Transverse colon (tissue), 4 donors: ENCODE measurements around the gene CMBL. TPM values are rescaled to one million over a fixed set of nuclear protein-coding genes. Genes with fewer than 3 reads are reported as not detected.

Experiments used
- DNase-seq: peaks from one replicate; pipeline ENCODE4 v3.0.0-alpha.2; 2019
- H3K27ac ChIP-seq, 4 donors: fragments of 200-600 bp; sonication (generic); 2 replicates each; pipeline ENCODE4 v1.5.1; 2016 to 2018; ENCODE audit warnings: inconsistent platforms in 4 of 4
- H3K27me3 ChIP-seq: fragments of 200-600 bp; sonication (generic); 2 replicates; pipeline ENCODE4 v1.5.1; 2017; ENCODE audit warnings: inconsistent platforms
- H3K36me3 ChIP-seq, 4 donors: fragments of 200-600 bp; sonication (generic); 2 replicates each; pipeline ENCODE4 v1.5.1; 2017 to 2019; ENCODE audit warnings: inconsistent platforms in 4 of 4
- H3K4me1 ChIP-seq, 4 donors: fragments of 200-600 bp; sonication (generic); 2 replicates each; pipeline ENCODE4 v1.5.1; 2017 to 2020; ENCODE audit warnings: inconsistent platforms in 4 of 4
- H3K4me3 ChIP-seq, 4 donors: fragments of 200-600 bp; sonication (generic); 1 replicate in 1 of 4; 2 replicates in 3 of 4; pipeline versions ENCODE4 v1.5.1 to v1.6.1; 2017 to 2019; ENCODE audit warnings: inconsistent platforms in 4 of 4
- H3K9me3 ChIP-seq, 2 donors: fragments of 200-600 bp; sonication (generic); 2 replicates each; pipeline ENCODE4 v1.5.1; 2017 to 2019; ENCODE audit warnings: inconsistent platforms in 2 of 2
- EP300 ChIP-seq: sonication (generic); formaldehyde crosslinking; IDR thresholded peaks from one replicate; pipeline ENCODE4 v1.6.1; 2017; ENCODE audit warnings: antibody characterized with exemption, low read depth
- POLR2A ChIP-seq: fragments of 450-650 bp; IDR thresholded peaks from one replicate; pipeline ENCODE4 v1.6.1; 2016; ENCODE audit warnings: antibody characterized with exemption, mild to moderate bottlenecking, moderate library complexity
- POLR2AphosphoS5 ChIP-seq, 3 donors: sonication (generic); formaldehyde crosslinking; IDR thresholded peaks; one replicate each; pipeline ENCODE4 v1.6.1; 2016; ENCODE audit warnings: antibody characterized with exemption in 3 of 3
- WGBS, 2 donors: methylation state at CpG; one replicate each; pipeline ENCODE4 v1.1.5; 2018; ENCODE audit warnings: low coverage in 1 of 2; 5-methylcytosine and 5-hydroxymethylcytosine counted together
- in situ Hi-C, 4 donors: fragments of 200-750 bp; cut with MboI; loops; one replicate each; pipeline versions ENCODE4 v1.15.0 to v1.15.1; 2017; ENCODE audit warnings: low sequenced_read_pairs in 3 of 4, low pct_ligation_motif_present in 1 of 4, low pct_unique_long_range_greater_than_20kb in 1 of 4
- intact Hi-C: fragments of 100-400 bp; cut with DNase I; formaldehyde crosslinking; loops from one replicate; pipeline ENCODE4 v1.15.1; 2023; ENCODE audit warnings: low total_unique reads
- total RNA-seq, 4 donors: library from RNA; depleted of rRNA; stranded (reverse); fragments of >200 nt; gene quantifications; one replicate each; pipeline ENCODE4 v1.1.0, GENCODE V29; 2016
- TF ChIP-seq, protein P1 (sequence below), 5 experiments: fragments of 200-600 bp in 3 of 5; fragments of 450-650 bp in 2 of 5; sonication (generic) in 3 of 5; IDR thresholded peaks; 1 replicate in 2 of 5; 2 replicates in 3 of 5; pipeline ENCODE4 v1.5.1; 2016 to 2017; ENCODE audit warnings: antibody characterized with exemption in 5 of 5, inconsistent platforms in 3 of 5, mild to moderate bottlenecking in 2 of 5, moderate library complexity in 1 of 5

CMBL gene
- total RNA-seq, 4 donors from 2014 or later, result 36.6 to 87.6 (median 60.9) TPM

GRCh38 chr5:10328323-10328722, 20.6 kb upstream of the CMBL start:
- H3K9me3 ChIP-seq, result no peaks in the 10 kb centered on the region
- intact Hi-C loops, result loop anchor here (1.0 kb wide), 1 partner anchor 19 kb away; no protein-coding TSS in a partner anchor
- WGBS, 2 donors, result 86 to 90% methylated on average over 5 of the region's 5 CpGs
- H3K4me3 ChIP-seq, result no peak overlapping the region
- no peaks in the 10 kb centered on the region for H3K27me3 ChIP-seq
- H3K4me1 ChIP-seq, result peaks cover 8 to 35% (median 21%) of the 10 kb centered on the region in 4 donors
- H3K36me3 ChIP-seq, result no peaks in the 10 kb centered on the region
- no peak overlapping the region for H3K27ac ChIP-seq
- no peak for TF ChIP-seq POLR2AphosphoS5 (IDR thresholded peaks at IDR 0.05)
- no peak for TF ChIP-seq POLR2A
- no peak for TF ChIP-seq EP300
- TF ChIP-seq, protein P1, sequence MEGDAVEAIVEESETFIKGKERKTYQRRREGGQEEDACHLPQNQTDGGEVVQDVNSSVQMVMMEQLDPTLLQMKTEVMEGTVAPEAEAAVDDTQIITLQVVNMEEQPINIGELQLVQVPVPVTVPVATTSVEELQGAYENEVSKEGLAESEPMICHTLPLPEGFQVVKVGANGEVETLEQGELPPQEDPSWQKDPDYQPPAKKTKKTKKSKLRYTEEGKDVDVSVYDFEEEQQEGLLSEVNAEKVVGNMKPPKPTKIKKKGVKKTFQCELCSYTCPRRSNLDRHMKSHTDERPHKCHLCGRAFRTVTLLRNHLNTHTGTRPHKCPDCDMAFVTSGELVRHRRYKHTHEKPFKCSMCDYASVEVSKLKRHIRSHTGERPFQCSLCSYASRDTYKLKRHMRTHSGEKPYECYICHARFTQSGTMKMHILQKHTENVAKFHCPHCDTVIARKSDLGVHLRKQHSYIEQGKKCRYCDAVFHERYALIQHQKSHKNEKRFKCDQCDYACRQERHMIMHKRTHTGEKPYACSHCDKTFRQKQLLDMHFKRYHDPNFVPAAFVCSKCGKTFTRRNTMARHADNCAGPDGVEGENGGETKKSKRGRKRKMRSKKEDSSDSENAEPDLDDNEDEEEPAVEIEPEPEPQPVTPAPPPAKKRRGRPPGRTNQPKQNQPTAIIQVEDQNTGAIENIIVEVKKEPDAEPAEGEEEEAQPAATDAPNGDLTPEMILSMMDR (IDR thresholded peaks at IDR 0.05), result no peak
- in situ Hi-C loops, result no loop called here
- DNase-seq, result no peak

GRCh38 chr5:10324518-10325370, 17.0 kb upstream of the CMBL start:
- intact Hi-C loops, result no loop called here
- DNase-seq, result no peak
- no peaks in the 10 kb centered on the region for H3K9me3 ChIP-seq
- H3K27me3 ChIP-seq, result no peaks in the 10 kb centered on the region
- in situ Hi-C loops, result no loop called here
- no peaks in the 10 kb centered on the region for H3K36me3 ChIP-seq
- TF ChIP-seq EP300 (no peak), POLR2A (no peak), POLR2AphosphoS5 (IDR thresholded peaks at IDR 0.05) (no peak)
- TF ChIP-seq, protein P1 (IDR thresholded peaks at IDR 0.05), result no peak
- no peak overlapping the region for H3K27ac ChIP-seq
- no peak overlapping the region for H3K4me3 ChIP-seq
- H3K4me1 ChIP-seq, result peaks cover 0 to 6% (median 0%) of the 10 kb centered on the region in 4 donors
- WGBS, 2 donors, result 84 to 88% methylated on average over 5 to 6 of the region's 6 CpGs

- intact Hi-C loops, result no loop called here
- no peak for DNase-seq
- Histone ChIP-seq H3K4me1 (no peaks in the 10 kb centered on the region), H3K27ac (no peak overlapping the region), H3K36me3 (no peaks in the 10 kb centered on the region), H3K4me3 (no peak overlapping the region), H3K9me3 (no peaks in the 10 kb centered on the region), H3K27me3 (no peaks in the 10 kb centered on the region)
- in situ Hi-C loops, result no loop called here
- TF ChIP-seq POLR2AphosphoS5 (IDR thresholded peaks at IDR 0.05), result no peak
- no peak for TF ChIP-seq POLR2A
- TF ChIP-seq EP300, result no peak
- TF ChIP-seq, protein P1 (IDR thresholded peaks at IDR 0.05), result no peak
- 81 to 87% methylated on average over 6 of the region's 6 CpGs for WGBS, 2 donors
These were observed 16.1 kb upstream of the CMBL start for GRCh38 chr5:10323588-10324488.

DNA sequence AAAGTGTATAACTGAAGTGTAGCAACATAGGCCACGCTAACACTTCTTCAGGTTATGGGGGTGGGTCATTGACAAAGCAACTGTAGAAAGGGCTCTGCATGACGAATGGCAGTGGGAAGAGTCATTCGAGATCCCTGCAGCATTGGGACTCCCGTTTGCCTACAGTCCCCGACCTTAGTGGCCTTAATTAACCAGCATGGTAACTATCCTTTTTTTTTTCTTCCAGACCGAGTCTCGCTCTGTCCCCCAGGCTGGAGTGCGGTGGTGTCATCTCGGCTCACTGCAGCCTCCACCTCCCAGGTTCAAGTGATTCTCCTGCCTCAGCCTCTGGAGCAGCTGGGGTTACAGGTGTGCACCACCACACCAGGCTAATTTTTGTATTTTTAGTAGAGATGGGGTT, 14.2 kb upstream of the CMBL start:
- no peak overlapping the region for H3K27ac ChIP-seq
- 82 to 93% methylated on average over 3 to 9 of the region's 9 CpGs for WGBS, 2 donors
- no peaks in the 10 kb centered on the region for H3K9me3 ChIP-seq
- in situ Hi-C loops, result no loop called here
- DNase-seq, result no peak
- no peaks in the 10 kb centered on the region for H3K4me1 ChIP-seq
- H3K27me3 ChIP-seq, result no peaks in the 10 kb centered on the region
- no peaks in the 10 kb centered on the region for H3K36me3 ChIP-seq
- no peak overlapping the region for H3K4me3 ChIP-seq
- no peak for TF ChIP-seq EP300
- TF ChIP-seq, protein P1 (IDR thresholded peaks at IDR 0.05), result no peak
- TF ChIP-seq POLR2AphosphoS5 (IDR thresholded peaks at IDR 0.05), result no peak
- no peak for TF ChIP-seq POLR2A
- intact Hi-C loops, result no loop called here
